Endothelial cell of hepatic sinusoid (primary cell): ENCODE measurements around the gene NCOA3.
"Not testable (repeated sequence)": the region's sequence is repeated elsewhere in the genome, so short reads cannot be mapped to it uniquely, and the experiment has no call there.

Experiments
- in situ Hi-C: cut with HindIII; loops from 2 replicates; pipeline ENCODE4 v1.10.0; 2017; ENCODE audit warnings: low sequenced_read_pairs

The NCOA3 gene

DNA sequence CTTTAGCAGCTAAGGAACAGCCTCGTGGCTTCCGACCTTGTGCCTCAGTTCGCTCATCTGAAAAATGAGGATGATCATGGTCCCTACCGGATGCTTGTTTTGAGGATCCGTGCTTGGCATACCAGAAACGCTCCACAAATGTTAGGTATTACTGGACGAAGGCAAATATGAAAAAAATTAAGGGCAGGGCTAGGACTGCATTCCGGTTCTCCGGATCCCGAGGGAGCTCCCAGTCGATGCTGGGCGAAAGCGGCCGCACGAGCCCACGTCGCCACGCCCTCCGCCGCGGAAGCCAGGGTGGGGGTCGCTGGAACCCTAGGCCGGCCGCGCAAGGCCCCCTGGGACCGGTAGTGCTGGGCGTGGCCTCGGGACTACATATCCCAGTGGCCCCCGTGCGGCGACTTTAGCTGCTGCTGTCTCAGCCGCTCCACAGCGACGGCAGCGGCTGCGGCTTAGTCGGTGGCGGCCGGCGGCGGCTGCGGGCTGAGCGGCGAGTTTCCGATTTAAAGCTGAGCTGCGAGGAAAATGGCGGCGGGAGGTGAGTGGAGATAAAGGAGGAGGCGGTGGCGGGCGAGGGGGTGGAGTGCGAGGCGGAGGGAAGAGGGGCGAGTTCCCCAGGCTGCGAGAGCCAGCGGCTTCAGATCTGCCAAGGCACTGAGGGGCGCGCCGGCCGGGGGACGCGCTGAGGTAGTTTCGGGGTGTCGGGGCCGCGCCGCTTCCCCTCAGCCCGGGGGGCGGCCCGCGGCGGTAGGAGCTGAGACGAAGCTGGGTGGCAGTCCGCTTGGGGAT, at the start of gene NCOA3:
TSS of gene NCOA3 (plus strand) at position 406 of the 789 bp plus-strand sequence. CDS start 120,361 bp downstream, outside the sequence.
- in situ Hi-C loops = loop anchor here (5.0 kb wide), 2 partner anchors 56 to 229 kb away; no protein-coding TSS in a partner anchor

- in situ Hi-C loops = no loop called here
These were observed 48.9 kb upstream of the NCOA3 start for GRCh38 chr20:47452736-47453161.

DNA sequence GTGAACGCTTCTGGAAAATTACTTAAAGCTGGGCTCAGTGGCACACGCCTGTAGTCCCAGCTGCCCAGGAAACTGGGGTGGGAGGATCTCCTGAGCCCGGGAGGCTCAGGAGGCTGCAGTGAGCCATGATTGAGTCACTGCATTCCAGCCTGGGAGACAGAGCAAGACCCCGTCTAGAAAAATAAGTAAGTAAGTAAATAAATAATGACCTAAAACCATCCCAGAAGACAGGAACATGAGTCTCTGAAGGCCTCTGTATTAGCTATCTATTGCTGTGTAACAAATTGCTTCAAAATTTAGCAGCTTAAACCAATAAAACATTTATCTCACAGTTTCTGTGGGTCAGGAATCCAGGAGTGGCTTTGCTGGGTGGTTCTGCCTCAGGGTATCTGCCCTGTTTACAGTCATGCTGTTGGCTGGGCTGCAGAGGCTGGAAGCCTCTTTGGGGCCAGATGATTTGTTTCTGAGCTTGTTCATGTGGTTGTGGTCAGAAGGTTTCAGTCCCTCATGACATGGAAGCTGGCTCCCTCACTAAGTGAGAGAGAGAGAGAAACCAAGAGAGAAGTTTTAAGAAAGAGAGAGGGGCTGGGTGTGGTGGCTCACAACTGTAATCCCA, 48.4 kb upstream of the NCOA3 start:
- in situ Hi-C loops = no loop called here

DNA sequence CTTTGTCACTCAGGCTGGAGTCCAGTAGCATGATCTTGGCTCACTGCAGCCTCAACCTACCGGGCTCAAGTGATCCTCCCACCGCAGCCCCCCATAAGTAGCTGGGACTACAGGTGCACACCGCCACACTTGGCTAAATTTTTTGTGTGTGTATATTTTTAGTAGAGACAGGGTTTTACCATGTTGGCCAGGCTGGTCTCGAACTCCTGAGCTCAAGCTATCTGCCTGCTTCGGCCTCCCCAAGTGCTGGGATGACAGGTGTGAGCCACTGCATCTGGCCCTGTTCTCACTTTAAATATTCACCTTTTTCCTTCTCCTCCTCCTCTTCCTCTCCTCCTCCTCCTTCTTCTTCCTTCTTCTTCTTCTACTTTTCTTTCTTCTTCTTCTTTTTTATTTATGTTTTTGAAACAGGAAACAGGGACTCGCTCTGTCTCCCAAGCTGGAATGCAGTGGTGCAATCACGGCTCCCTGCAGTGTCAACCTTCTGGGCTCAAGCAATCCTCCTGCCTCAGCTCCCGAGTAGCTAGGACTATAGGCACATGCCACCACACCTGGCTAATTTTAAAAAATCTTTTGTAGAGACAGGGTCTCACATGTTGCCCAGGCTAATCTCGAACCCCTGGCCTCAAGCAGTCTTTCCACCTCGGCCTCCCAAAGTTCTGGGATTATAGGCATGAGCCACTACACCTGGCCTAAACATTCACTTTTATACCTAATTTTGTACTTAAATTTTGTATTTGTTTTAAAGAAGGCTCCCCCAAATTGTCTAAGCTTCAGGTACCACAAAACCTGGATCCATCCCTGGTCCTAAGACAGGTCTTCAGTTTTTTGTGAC, 47.2 kb upstream of the NCOA3 start:
- in situ Hi-C loops = no loop called here

DNA sequence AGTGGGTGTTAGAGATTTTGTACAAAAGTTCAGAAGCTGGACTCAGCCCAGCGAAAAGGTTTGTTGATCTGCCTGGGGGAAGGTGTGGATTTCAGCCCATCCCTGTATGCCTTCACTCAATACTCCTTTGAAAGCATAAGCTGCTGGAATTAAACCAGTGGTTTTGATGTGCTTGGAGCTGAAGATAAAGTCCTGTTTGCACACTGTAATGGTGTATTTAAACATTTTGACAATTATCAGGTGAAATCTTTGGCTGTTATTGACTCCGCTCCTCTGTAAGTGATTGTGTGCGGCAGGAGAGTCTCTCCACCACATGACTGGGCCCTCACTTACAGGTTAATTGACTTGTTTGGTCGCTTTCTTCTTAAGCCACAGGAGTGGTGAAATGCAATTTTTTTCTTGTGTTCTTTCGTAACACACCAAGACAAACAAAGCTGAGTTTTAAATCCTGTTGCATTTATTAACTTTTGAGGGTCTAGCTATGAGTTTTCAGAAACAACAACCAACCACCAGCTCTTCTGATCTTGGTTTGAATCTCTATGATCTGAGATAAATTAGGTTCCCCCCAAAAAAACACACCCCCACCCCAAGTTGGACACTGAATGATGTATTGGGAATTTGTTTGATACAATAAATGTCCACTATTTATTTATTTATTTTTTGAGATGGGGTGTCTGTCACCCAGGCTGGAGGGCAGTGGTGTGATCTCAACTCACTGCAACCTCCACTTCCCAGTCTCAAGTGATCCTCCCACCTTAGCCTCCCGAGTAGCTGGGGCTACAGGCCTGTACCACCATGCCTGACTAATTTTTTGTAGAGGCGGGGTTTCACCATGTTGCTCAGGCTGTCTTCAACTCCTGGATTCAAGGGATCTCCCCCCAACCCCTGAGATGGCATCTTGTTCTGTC, 46.3 kb upstream of the NCOA3 start:
- in situ Hi-C loops = no loop called here

DNA sequence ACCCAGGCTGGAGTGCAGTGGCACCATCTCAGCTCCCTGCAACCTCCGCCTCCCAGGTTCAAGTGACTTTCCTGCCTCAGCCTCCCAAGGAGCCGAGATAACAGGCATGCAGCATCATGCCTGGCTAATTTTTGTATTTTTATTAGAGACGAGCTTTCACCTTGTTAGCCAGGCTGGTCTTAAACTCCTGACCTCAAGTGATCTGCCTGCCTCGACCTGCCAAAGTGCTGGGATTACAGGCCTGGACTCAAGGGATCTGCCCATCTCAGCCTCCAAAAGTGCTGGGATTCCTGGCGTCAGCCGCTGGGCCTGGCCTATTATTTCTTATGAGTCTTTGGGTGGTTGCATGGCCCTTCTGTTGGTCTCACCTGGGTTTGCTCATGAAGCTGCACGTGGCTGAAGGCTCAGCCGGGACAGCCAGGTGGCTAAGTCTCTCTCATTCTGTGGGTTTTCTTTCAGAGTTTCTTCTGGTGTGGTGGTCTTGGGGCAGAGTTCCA, 45.6 kb upstream of the NCOA3 start:
- in situ Hi-C loops = no loop called here

DNA sequence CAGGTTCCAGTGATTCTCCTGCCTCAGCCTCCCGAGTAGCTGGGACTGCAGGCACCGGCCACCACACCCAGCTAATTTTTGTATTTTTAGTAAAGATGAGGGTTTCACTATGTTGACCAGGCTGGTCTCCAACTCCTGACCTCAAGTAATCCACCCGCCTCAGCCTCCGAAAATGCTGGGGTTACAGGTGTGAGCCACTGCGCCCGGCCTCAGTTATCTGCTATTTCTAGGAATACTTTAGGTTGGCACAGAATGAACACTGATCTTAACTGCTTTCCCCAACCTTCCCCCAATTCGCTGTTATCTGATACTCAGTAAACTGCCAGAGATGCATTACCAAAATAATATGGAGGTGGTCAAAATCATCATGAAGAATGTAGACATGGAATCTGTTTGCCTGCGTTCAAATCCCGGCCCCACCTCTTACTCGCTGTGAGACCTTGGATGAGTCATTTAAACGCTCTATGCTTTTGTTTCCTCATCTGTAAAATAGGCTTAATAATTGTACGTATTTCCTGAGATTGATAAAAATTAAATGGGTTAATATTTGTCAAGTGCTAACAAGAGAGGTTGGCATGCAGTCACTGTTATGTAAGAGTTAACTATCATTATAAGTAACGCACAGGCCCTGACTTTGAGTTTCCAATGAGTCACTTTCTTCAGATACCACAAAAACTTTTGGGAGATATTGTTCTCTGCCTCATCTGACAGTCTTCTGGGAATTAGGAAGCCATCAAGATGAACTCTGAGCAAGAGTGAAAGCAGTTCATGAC, 44.5 kb upstream of the NCOA3 start:
- in situ Hi-C loops = no loop called here

- in situ Hi-C loops = not testable (repeated sequence)
These were observed 43.2 kb upstream of the NCOA3 start for GRCh38 chr20:47458280-47459050.

- in situ Hi-C loops = no loop called here
These were observed 42.2 kb upstream of the NCOA3 start for GRCh38 chr20:47459344-47460073.

GRCh38 chr20:47460761-47461112, 41.0 kb upstream of the NCOA3 start:
- in situ Hi-C loops = not testable (repeated sequence)

DNA sequence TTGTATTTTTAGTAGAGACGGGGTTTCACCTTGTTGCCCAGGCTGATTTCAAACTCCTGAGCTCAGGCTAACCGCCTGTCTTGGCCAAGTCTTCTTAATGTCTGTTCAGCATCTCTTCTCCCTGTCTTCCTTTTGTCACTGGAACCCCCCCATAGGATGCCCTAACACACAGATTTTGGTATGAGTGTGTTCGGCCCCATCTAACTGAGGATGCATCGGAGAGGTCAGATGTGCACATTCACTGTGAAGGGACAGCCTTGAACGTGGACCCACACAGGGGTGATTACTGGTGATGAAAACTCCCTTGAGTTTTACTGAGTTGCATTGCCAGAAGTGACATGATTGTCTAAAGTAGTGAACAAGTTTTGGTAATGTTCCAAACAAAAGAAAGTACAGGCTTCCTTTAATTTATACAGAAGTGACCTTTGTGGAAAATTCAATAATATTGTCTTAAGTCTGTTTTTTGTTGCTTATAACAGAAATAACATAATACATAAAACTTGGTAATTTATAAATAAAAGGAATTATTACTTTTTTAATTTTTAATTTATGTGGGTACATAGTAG, 40.5 kb upstream of the NCOA3 start:
- in situ Hi-C loops = no loop called here

DNA sequence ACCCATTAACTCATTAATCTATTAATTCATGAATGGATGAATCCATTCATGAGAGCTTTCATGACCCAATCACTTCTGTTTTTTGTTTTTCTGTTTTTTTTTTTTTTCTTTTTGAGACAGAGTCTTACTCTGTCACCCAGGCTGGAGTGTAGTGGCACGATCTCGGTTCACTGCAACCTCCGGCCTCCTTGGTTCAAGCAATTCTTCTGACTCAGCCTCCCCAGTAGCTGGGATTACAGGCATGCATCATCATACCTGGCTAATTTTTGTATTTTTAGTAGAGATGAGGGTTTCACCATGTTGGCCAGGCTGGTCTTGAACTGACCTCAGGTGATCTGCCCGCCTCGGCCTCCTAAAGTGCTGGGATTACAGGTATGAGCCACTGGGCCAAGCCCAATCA, 39.8 kb upstream of the NCOA3 start:
- in situ Hi-C loops = not testable (repeated sequence)

- in situ Hi-C loops = no loop called here
These were observed 37.1 kb upstream of the NCOA3 start for GRCh38 chr20:47464380-47465101.

DNA sequence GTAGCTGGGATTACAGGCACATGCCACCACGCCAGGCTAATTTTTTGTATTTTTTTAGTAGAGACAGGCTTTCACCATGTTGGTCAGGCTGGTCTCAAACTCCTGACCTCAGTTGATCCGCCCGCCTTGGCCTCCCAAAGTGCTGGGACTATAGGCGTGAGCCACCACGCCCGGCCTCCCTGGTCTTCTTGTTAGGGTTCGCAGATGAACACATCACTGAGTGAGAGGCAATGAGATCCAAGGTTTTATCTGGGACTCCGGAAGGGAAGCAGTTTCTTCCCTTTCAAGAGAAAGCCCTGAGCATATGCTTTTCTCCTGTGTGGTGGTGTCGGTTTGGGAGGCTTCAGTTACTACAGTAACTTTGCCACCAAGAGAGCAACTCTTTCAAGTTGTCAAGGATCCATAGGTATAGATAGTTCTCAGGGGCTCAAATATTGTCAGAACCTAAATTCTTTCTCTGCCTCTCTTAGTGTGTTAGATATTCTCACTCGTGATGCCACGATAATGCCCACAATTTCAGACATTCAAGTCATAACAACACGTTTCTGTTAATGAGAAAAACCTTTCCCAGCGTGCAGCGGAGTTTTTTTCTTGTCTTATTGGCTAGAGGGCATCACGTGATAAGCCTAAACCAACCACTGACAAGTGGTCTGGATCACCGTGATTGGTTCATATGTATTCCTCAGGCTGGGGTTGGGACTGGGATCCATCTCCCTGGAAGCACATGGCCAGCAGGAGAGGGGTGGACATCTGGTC, 36.2 kb upstream of the NCOA3 start:
- in situ Hi-C loops = no loop called here

- in situ Hi-C loops = no loop called here
These were observed 35.5 kb upstream of the NCOA3 start for GRCh38 chr20:47466213-47466612.

DNA sequence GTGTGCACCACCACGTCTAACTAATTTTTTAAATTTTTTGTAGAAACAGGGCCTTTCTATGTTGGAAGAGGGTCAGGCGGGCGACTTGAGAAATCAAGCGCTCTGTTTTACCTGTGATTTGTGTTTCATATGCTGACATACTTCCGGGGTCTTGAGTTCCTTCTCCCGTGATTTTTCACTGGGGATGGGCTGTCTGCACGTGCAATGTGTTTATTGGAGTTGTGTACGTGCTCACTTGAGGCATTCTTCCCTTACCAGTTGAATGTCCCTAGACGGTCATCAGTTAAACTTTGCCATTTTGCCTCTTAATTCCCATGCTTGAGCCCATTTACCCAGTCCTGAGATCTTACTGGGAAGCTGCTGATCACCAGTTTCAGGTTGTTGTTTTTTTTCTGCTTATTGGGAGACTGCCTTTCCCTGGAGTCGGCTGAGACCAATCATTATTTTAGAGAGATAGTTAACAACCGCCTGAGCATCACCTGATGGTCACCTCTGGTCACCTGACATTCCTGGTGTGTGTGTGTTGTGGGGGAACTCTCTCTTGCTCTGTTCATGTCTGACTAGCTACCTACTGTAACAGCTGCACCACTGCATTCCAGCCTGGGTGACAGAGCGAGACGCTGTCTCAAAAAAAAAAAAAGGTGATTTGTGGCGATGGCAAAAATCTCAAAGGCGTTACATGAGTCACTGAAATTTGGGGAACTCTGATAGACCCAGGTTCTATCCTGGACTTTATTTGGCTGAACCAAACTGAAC, 34.8 kb upstream of the NCOA3 start:
- in situ Hi-C loops = no loop called here
